Motor neuron (in vitro differentiated cells): ENCODE data around the gene SLCO3A1. TPM values are rescaled to one million over a fixed set of nuclear protein-coding genes. Genes with fewer than 3 reads are reported as not detected.
A peak's percentile ranks its signal among the peaks of the same experiment; 100 is the strongest.

ENCODE experiments used
- ATAC-seq, 8 experiments: fragments of 200-7000 bp; cut with Tn5 transposase; replicated peaks in 6 of 8; 2 replicates each; pipeline ENCODE4 v1.8.0; 2021; ENCODE audit warnings: mild to moderate bottlenecking in 8 of 8, moderate library complexity in 8 of 8
- H3K27ac ChIP-seq, 2 donors: fragments of 250-450 bp; sonication (Bioruptor Pico); 2 replicates each; pipeline ENCODE4 v1.9.0; 2021; ENCODE audit warnings: antibody characterized with exemption in 2 of 2, mild to moderate bottlenecking in 2 of 2, moderate library complexity in 1 of 2
- H3K4me1 ChIP-seq, 2 donors: fragments of 250-450 bp; sonication (Bioruptor Pico); replicated peaks in 1 of 2; 2 replicates each; pipeline ENCODE4 v1.6.1; 2021; ENCODE audit warnings: antibody characterized with exemption in 2 of 2, mild to moderate bottlenecking in 2 of 2, moderate library complexity in 1 of 2
- H3K4me3 ChIP-seq, 5 donors: fragments of 250-450 bp; sonication (Bioruptor Pico); 2 replicates each; pipeline ENCODE4 v1.9.0; 2021; ENCODE audit warnings: antibody characterized with exemption in 5 of 5, mild to moderate bottlenecking in 5 of 5, moderate library complexity in 4 of 5
- WGBS, 10 experiments: fragments of 450-650 bp; shearing (Covaris generic); methylation state at CpG; one replicate each; pipeline ENCODE4 v1.0.0; 2022; 5-methylcytosine and 5-hydroxymethylcytosine counted together
- in situ Hi-C, 9 experiments: fragments of 400-800 bp; cut with MboI; loops; one replicate each; pipeline ENCODE4 v1.15.0; 2021; ENCODE audit warnings: low sequenced_read_pairs in 9 of 9, low pct_unique_long_range_greater_than_20kb in 2 of 9; ENCODE audit not compliant: unreplicated experiment in 9 of 9
- total RNA-seq, 8 experiments: library from RNA; unstranded; fragments of 300-600 nt; gene quantifications; 2 replicates each; pipeline versions ENCODE4 v1.2.3 to v1.2.4, GENCODE V29; 2022

Gene SLCO3A1
- total RNA-seq, 8 experiments from 2014 or later, result 2.2 to 19.6 (median 4.9) TPM

DNA sequence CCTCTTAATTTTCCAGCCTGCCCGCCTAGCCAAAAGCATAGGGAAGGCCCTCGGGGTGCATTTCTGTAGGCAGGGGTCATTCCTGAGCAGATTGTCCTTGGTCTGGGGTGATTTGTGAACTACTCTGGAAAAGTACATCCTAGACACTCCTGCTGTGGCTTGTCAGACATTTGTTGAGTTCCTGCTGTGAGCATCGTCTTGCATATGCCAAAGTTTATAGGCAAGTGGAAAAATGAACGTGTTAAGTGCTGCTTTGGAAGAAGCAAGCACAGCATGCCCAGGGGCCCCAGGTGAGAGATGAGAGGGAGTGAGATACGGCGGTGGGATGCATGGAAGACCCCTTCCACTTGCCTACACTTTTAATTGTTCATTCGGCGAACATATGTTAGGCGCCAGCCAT lies 302.4 kb downstream of the SLCO3A1 start:
- in situ Hi-C loops, result no loop called here
- H3K27ac ChIP-seq, result no peak overlapping the region
- peaks cover 15 to 18% of the 10 kb centered on the region in 2 donors for H3K4me1 ChIP-seq
- WGBS, 10 experiments, result 50 to 100% (median 90%) methylated on average over 1 to 7 of the region's 9 CpGs; no CpG with 5 or more reads in 1 of the 10 experiments
- H3K4me3 ChIP-seq, result no peak overlapping the region
- ATAC-seq, result no peak

DNA sequence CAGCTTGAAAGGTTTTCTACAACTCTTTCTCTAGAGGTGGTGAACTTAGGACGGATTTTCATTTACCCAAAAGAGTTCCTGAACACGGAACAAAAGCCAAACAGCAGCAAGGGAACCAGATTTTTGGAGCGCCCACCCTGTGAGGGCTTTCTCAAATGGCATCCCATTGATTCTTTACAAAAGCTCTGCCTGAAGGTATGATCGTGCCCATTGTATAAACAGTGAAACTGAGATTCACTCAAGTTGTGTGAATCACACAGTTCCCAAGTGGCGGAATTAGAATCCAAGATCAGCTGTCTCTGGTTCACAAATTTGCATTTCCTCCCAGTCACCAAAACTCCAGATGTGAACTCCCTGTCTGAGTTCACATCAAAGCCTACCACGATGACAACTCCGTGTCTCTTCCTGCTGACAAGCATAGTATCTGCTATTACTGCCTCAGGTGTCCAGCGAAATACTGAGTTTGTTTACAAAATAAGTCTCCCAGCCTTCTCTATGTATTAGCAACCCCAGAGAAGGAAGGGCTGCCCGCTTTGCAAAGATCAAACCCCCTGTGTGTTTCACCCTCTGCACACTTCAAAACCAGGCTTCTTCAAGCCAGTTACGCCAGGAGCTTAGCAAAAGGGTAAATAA lies 304.3 kb downstream of the SLCO3A1 start:
- no peak overlapping the region for H3K27ac ChIP-seq

GRCh38 chr15:92158426-92158825 lies 304.9 kb downstream of the SLCO3A1 start:
- Histone ChIP-seq H3K4me1 (peaks cover 20 to 24% of the 10 kb centered on the region in 2 donors), H3K4me3 (no peak overlapping the region), H3K27ac (no peak overlapping the region)
- WGBS, 10 experiments, result 30 to 92% (median 76%) methylated on average over 2 to 6 of the region's 6 CpGs; no CpG with 5 or more reads in 2 of the 10 experiments
- in situ Hi-C loops, result no loop called here
- ATAC-seq, result peak in 3 of 8 experiments; percentile 57 to 59 (median 59)

More for the DNA sequence above, 304.3 kb downstream of the SLCO3A1 start:
- Histone ChIP-seq H3K4me1 (peaks cover 20 to 24% of the 10 kb centered on the region in 2 donors), H3K4me3 (no peak overlapping the region)
- in situ Hi-C loops, result no loop called here
- 51 to 95% (median 78%) methylated on average over 3 to 8 of the region's 10 CpGs for WGBS, 10 experiments
- peak in 2 of 8 experiments; percentile 43 to 44 for ATAC-seq

GRCh38 chr15:92159481-92159880 lies 306.0 kb downstream of the SLCO3A1 start:
- Histone ChIP-seq H3K27ac (no peak overlapping the region), H3K4me1 (peaks cover 28 to 30% of the 10 kb centered on the region in 2 donors), H3K4me3 (no peak overlapping the region)
- ATAC-seq, result no peak
- 40 to 67% (median 58%) methylated on average over 1 to 2 of the region's 2 CpGs; no CpG with 5 or more reads in 3 of the 10 experiments for WGBS, 10 experiments
- in situ Hi-C loops, result no loop called here

GRCh38 chr15:92159906-92160841 lies 306.7 kb downstream of the SLCO3A1 start:
- no peak overlapping the region for H3K27ac ChIP-seq
- peak; percentile 13 to 88 (median 52) for ATAC-seq
- 17 to 63% (median 36%) methylated on average over 1 to 13 of the region's 15 CpGs; no CpG with 5 or more reads in 1 of the 10 experiments for WGBS, 10 experiments
- no peak overlapping the region for H3K4me3 ChIP-seq
- in situ Hi-C loops, result no loop called here
- H3K4me1 ChIP-seq, result peaks cover 35 to 37% of the 10 kb centered on the region in 2 donors

- ATAC-seq, result peak in 4 of 8 experiments; percentile 21 to 42 (median 31)
- no peak overlapping the region for H3K4me3 ChIP-seq
- peaks cover 35 to 39% of the 10 kb centered on the region in 2 donors for H3K4me1 ChIP-seq
- in situ Hi-C loops, result no loop called here
- H3K27ac ChIP-seq, result no peak overlapping the region
- WGBS, 10 experiments, result 67 to 100% (median 82%) methylated on average over 1 to 5 of the region's 6 CpGs; no CpG with 5 or more reads in 4 of the 10 experiments
These were observed 307.6 kb downstream of the SLCO3A1 start for GRCh38 chr15:92161039-92161670.

GRCh38 chr15:92162657-92163056 lies 309.1 kb downstream of the SLCO3A1 start:
- Histone ChIP-seq H3K4me1 (peaks cover 35 to 42% of the 10 kb centered on the region in 2 donors), H3K4me3 (no peak overlapping the region), H3K27ac (no peak overlapping the region)
- 80 to 100% (median 99%) methylated on average over 1 to 13 of the region's 17 CpGs; no CpG with 5 or more reads in 2 of the 10 experiments for WGBS, 10 experiments
- in situ Hi-C loops, result no loop called here
- no peak for ATAC-seq

- in situ Hi-C loops, result no loop called here
- H3K4me1 ChIP-seq, result peaks cover 35 to 42% of the 10 kb centered on the region in 2 donors
- WGBS, 10 experiments, result 7 to 90% (median 40%) methylated on average over 1 to 5 of the region's 10 CpGs; no CpG with 5 or more reads in 5 of the 10 experiments
- peak in 4 of 8 experiments; percentile 4 to 31 (median 6) for ATAC-seq
- H3K27ac ChIP-seq, result no peak overlapping the region
- no peak overlapping the region for H3K4me3 ChIP-seq
These were observed 310.1 kb downstream of the SLCO3A1 start for GRCh38 chr15:92163641-92164040.

GRCh38 chr15:92164327-92165000 lies 311.0 kb downstream of the SLCO3A1 start:
- ATAC-seq, result peak; percentile 49 to 72 (median 64)
- Histone ChIP-seq H3K4me3 (no peak overlapping the region), H3K27ac (peak overlapping the region in 1 of 2 donors; percentile 12), H3K4me1 (peaks cover 35 to 39% of the 10 kb centered on the region in 2 donors)
- WGBS, 10 experiments, result 28 to 68% (median 32%) methylated on average over 1 to 8 of the region's 10 CpGs; no CpG with 5 or more reads in 2 of the 10 experiments
- in situ Hi-C loops, result no loop called here

DNA sequence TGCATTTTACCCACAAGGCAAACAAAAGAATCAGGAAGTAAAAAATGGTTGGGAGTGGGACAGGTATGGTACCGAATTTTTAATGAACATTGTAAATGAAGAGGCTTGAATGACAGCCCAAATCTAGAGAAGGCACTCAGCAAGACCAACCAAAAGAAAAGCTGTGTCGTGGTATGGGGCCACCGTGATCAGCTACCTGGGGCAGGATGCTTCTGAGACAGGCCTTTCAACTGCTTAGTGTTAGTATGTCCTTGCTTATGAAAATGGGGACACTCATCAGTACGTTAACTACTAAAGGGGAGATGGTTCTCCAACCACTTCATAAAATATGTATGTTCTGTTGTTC lies 311.5 kb downstream of the SLCO3A1 start:
- Histone ChIP-seq H3K27ac (no peak overlapping the region), H3K4me1 (peaks cover 30 to 34% of the 10 kb centered on the region in 2 donors), H3K4me3 (no peak overlapping the region)
- 42 to 100% (median 73%) methylated on average over 1 to 4 of the region's 4 CpGs for WGBS, 10 experiments
- in situ Hi-C loops, result no loop called here
- ATAC-seq, result no peak

- ATAC-seq, result peak in 2 of 8 experiments; percentile 40 to 44
These were observed 312.5 kb downstream of the SLCO3A1 start for GRCh38 chr15:92166029-92166428.

GRCh38 chr15:92166751-92167405 lies 313.4 kb downstream of the SLCO3A1 start:
- Histone ChIP-seq H3K4me3 (no peak overlapping the region), H3K4me1 (peaks cover 16 to 19% of the 10 kb centered on the region in 2 donors), H3K27ac (no peak overlapping the region)
- in situ Hi-C loops, result no loop called here
- 68 to 100% (median 98%) methylated on average over 1 to 8 of the region's 8 CpGs for WGBS, 10 experiments
- ATAC-seq, result no peak

More at GRCh38 chr15:92166029-92166428, 312.5 kb downstream of the SLCO3A1 start:
- H3K4me1 ChIP-seq, result peaks cover 19 to 23% of the 10 kb centered on the region in 2 donors
- 44 to 100% (median 66%) methylated on average over 1 to 6 of the region's 7 CpGs; no CpG with 5 or more reads in 2 of the 10 experiments for WGBS, 10 experiments
- no peak overlapping the region for H3K27ac ChIP-seq
- no peak overlapping the region for H3K4me3 ChIP-seq
- in situ Hi-C loops, result no loop called here
